ENCODE measurements around the gene AGAP1. TPM values are rescaled to one million over a fixed set of nuclear protein-coding genes. Genes with fewer than 3 reads are reported as not detected.

The AGAP1 gene
- total and polyA plus RNA-seq, 2 donors (not counting 3 experiments of a cell fraction or from before 2014, with no cell fraction given): 10.2 to 20.9 TPM

DNA sequence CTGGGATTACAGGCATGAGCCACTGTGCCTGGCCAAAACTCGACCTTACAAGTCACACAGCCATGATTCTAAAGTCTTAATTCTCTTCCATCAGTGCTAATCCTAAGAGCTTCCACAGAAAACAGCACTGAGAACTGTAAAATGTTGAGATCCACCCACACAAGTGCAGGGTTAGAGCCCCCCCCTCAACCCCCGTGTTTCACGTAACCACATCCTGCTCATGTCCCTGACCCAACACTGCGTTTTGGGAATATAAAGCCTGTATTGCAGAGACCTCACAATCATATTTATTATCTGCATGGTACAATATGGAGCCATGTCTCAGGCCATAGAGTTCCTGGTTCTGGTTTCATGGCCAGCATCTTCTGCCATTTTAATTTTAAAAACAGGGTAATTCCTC is 563.5 kb downstream of the AGAP1 start:
- TF ChIP-seq GATA2 (IDR thresholded peaks at IDR 0.05; ENCODE audit: insufficient read depth, insufficient read length, low read depth, low read length) (no peak), MYC (IDR thresholded peaks at IDR 0.05; ENCODE audit: low read depth, low read length) (no peak), FOS (IDR thresholded peaks at IDR 0.05; ENCODE audit: borderline replicate concordance, insufficient read depth, low read length) (no peak), POLR2A (IDR thresholded peaks at IDR 0.05; ENCODE audit: low read depth, low read length) (no peak), POLR2AphosphoS5 (IDR thresholded peaks at IDR 0.05; ENCODE audit: insufficient read depth, low read depth, low read length) (no peak)
- TF ChIP-seq, protein P1, sequence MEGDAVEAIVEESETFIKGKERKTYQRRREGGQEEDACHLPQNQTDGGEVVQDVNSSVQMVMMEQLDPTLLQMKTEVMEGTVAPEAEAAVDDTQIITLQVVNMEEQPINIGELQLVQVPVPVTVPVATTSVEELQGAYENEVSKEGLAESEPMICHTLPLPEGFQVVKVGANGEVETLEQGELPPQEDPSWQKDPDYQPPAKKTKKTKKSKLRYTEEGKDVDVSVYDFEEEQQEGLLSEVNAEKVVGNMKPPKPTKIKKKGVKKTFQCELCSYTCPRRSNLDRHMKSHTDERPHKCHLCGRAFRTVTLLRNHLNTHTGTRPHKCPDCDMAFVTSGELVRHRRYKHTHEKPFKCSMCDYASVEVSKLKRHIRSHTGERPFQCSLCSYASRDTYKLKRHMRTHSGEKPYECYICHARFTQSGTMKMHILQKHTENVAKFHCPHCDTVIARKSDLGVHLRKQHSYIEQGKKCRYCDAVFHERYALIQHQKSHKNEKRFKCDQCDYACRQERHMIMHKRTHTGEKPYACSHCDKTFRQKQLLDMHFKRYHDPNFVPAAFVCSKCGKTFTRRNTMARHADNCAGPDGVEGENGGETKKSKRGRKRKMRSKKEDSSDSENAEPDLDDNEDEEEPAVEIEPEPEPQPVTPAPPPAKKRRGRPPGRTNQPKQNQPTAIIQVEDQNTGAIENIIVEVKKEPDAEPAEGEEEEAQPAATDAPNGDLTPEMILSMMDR (IDR thresholded peaks at IDR 0.05; ENCODE audit: extremely low read depth in 1 of 2, insufficient read depth in 1 of 2, low read depth in 1 of 2, low read length in 2 of 2): no peak
- POLR2A ChIA-PET: no interaction called here
- no TSS peak for BruUV-seq (replicated peaks)

DNA sequence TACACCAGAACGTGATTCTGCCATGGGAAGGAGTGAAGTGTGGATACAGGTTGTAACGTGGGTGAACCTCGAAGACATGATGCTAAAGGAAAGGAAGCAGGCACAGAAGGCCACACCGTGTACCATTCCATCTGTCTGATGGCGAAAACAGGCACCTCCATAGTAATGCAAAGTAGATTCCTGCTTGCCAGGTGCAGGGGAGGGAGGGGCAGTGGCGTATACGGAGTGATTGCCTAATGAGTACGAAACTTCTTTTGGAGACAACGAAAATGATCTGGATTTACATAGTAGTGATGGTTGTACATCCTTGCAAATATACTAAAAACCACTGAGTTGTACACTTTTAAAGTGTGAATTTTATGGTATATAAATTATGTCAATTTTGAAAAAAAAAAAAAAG is 567.7 kb downstream of the AGAP1 start:
- DNase-seq (ENCODE audit: low read depth, low spot score) (no peak), FAIRE-seq (no peak)
- Histone ChIP-seq H4K20me1 (replicated peaks; ENCODE audit: control insufficient read depth, extremely low read depth, insufficient read depth, low read length) (no peaks in the 10 kb centered on the region), H3K4me1 (ENCODE audit: control insufficient read depth, extremely low read depth, insufficient read depth, low read length) (no peaks in the 10 kb centered on the region), H3K27me3 (ENCODE audit: control insufficient read depth in 2 of 2, insufficient read depth in 2 of 2, low read length in 2 of 2) (no peaks in the 10 kb centered on the region), H3K9me3 (replicated peaks; ENCODE audit: control insufficient read depth, insufficient read depth, low read length) (no peaks in the 10 kb centered on the region), H3K9ac (replicated peaks; ENCODE audit: extremely low read depth, insufficient read depth, low read length) (no peak overlapping the region), H3K79me2 (ENCODE audit: control insufficient read depth, insufficient read depth, low read length) (no peaks in the 10 kb centered on the region), H3K36me3 (ENCODE audit: control insufficient read depth in 2 of 2, extremely low read depth in 1 of 2, insufficient read depth in 2 of 2, low read length in 2 of 2) (no peaks in the 10 kb centered on the region), H3K9me1 (replicated peaks; ENCODE audit: control insufficient read depth, extremely low read depth, insufficient read depth, low read length) (no peaks in the 10 kb centered on the region), H3K4me2 (ENCODE audit: insufficient read depth, low read length) (no peak overlapping the region), H3K4me3 (replicated peaks in 1 of 3; ENCODE audit: insufficient read depth in 1 of 3, low read depth in 1 of 3, low read length in 3 of 3) (no peak overlapping the region), H3K27ac (ENCODE audit: insufficient read depth, low read depth, low read length) (no peak overlapping the region), H2AFZ (ENCODE audit: low read depth, low read length) (no peak overlapping the region)
- ChIA-PET CTCF (no interaction called here), POLR2A (no interaction called here)
- TF ChIP-seq GATA2 (IDR thresholded peaks at IDR 0.05; ENCODE audit: insufficient read depth, insufficient read length, low read depth, low read length) (no peak), POLR2AphosphoS5 (IDR thresholded peaks at IDR 0.05; ENCODE audit: insufficient read depth, low read depth, low read length) (no peak), POLR2A (IDR thresholded peaks at IDR 0.05; ENCODE audit: low read depth, low read length) (no peak), JUN (IDR thresholded peaks at IDR 0.05; ENCODE audit: borderline replicate concordance, insufficient read depth, insufficient read length, low read depth) (no peak), EZH2 (IDR thresholded peaks at IDR 0.05; ENCODE audit: borderline replicate concordance, low read depth, low read length, severe bottlenecking) (no peak), FOS (IDR thresholded peaks at IDR 0.05; ENCODE audit: borderline replicate concordance, insufficient read depth, low read length) (no peak), MYC (IDR thresholded peaks at IDR 0.05; ENCODE audit: low read depth, low read length) (no peak)
- TF ChIP-seq, protein P1 (IDR thresholded peaks at IDR 0.05; ENCODE audit: extremely low read depth in 1 of 2, insufficient read depth in 1 of 2, low read depth in 1 of 2, low read length in 2 of 2): no peak
- TF ChIP-seq, protein P2, sequence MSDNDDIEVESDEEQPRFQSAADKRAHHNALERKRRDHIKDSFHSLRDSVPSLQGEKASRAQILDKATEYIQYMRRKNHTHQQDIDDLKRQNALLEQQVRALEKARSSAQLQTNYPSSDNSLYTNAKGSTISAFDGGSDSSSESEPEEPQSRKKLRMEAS (IDR thresholded peaks at IDR 0.05; ENCODE audit: insufficient read depth, insufficient read length): no peak
- dilution Hi-C loops (cut with MboI; ENCODE audit: extremely low pct_ligation_motif_present, low sequenced_read_pairs): no loop called here
- no TSS peak for BruUV-seq (replicated peaks)
- intact Hi-C loops (cut with micrococcal nuclease): no loop called here

More for the DNA sequence above, 563.5 kb downstream of the AGAP1 start:
- Histone ChIP-seq H3K36me3 (ENCODE audit: control insufficient read depth in 2 of 2, extremely low read depth in 1 of 2, insufficient read depth in 2 of 2, low read length in 2 of 2) (no peaks in the 10 kb centered on the region), H3K9me1 (replicated peaks; ENCODE audit: control insufficient read depth, extremely low read depth, insufficient read depth, low read length) (no peaks in the 10 kb centered on the region), H3K9ac (replicated peaks; ENCODE audit: extremely low read depth, insufficient read depth, low read length) (no peak overlapping the region), H3K27me3 (ENCODE audit: control insufficient read depth in 2 of 2, insufficient read depth in 2 of 2, low read length in 2 of 2) (no peaks in the 10 kb centered on the region), H3K9me3 (replicated peaks; ENCODE audit: control insufficient read depth, insufficient read depth, low read length) (no peaks in the 10 kb centered on the region), H3K4me1 (ENCODE audit: control insufficient read depth, extremely low read depth, insufficient read depth, low read length) (no peaks in the 10 kb centered on the region), H3K27ac (ENCODE audit: insufficient read depth, low read depth, low read length) (no peak overlapping the region), H2AFZ (ENCODE audit: low read depth, low read length) (no peak overlapping the region), H4K20me1 (replicated peaks; ENCODE audit: control insufficient read depth, extremely low read depth, insufficient read depth, low read length) (no peaks in the 10 kb centered on the region), H3K4me3 (replicated peaks in 1 of 3; ENCODE audit: insufficient read depth in 1 of 3, low read depth in 1 of 3, low read length in 3 of 3) (no peak overlapping the region), H3K79me2 (ENCODE audit: control insufficient read depth, insufficient read depth, low read length) (no peaks in the 10 kb centered on the region), H3K4me2 (ENCODE audit: insufficient read depth, low read length) (no peak overlapping the region)
- CTCF ChIA-PET: no interaction called here
- no peak for DNase-seq (ENCODE audit: low read depth, low spot score)
- dilution Hi-C loops (cut with MboI; ENCODE audit: extremely low pct_ligation_motif_present, low sequenced_read_pairs): no loop called here
- FAIRE-seq: no peak
- intact Hi-C loops (cut with micrococcal nuclease): no loop called here

All from endothelial cell of umbilical vein (primary cell).